IMR-90 (cell line): ENCODE measurements around the gene TBCD. TPM values are rescaled to one million over a fixed set of nuclear protein-coding genes. Genes with fewer than 3 reads are reported as not detected.

Source experiments
- ATAC-seq: fragments of 200-7000 bp; cut with Tn5 transposase; 2 replicates; pipeline ENCODE4 v1.9.1; 2020; ENCODE audit warnings: low read depth, mild to moderate bottlenecking, moderate library complexity
- BruUV-seq: library from RNA; stranded (reverse); fragments of 400-500 nt; replicated peaks from 2 replicates; lab custom pipeline; 2021; lab: Mats Ljungman, UMichigan
- CTCF ChIA-PET: fragments of 300-600 bp; formaldehyde crosslinking; extraction: SDS; loops from one replicate; lab custom pipeline; 2021; ENCODE audit warnings: antibody characterized with exemption; lab: Yijun Ruan, JAX
- POLR2A ChIA-PET: fragments of 300-600 bp; sonication (Branson Sonifier 250); formaldehyde crosslinking; loops from one replicate; lab custom pipeline; 2022; ENCODE audit warnings: antibody characterized with exemption; ENCODE audit not compliant: unreplicated experiment; lab: Charles Lee
- DNase-seq: peaks from one replicate; pipeline ENCODE4 v3.0.0; 2013
- H2AFZ ChIP-seq: replicated peaks from 2 replicates; pipeline ENCODE3; 2013; ENCODE audit warnings: low read length, mild to moderate bottlenecking; ENCODE audit not compliant: poor library complexity
- H2AK5ac ChIP-seq: 2 replicates; pipeline ENCODE4 v1.6.1; 2013; ENCODE audit warnings: low read depth, low read length, inconsistent platforms
- H2AK9ac ChIP-seq: replicated peaks from 2 replicates; pipeline ENCODE3; 2013; ENCODE audit warnings: mild to moderate bottlenecking, low read depth, low read length, moderate library complexity; ENCODE audit not compliant: poor library complexity
- H2BK120ac ChIP-seq: 2 replicates; pipeline ENCODE4 v1.6.1; 2013; ENCODE audit warnings: low read depth, low read length, inconsistent platforms
- H2BK15ac ChIP-seq: 3 replicates; pipeline ENCODE4 v1.6.1; 2013; ENCODE audit warnings: low read depth, low read length, inconsistent platforms
- H2BK20ac ChIP-seq: 2 replicates; pipeline ENCODE4 v1.6.1; 2013; ENCODE audit warnings: low read depth, mild to moderate bottlenecking, inconsistent platforms, low read length, moderate library complexity
- H2BK5ac ChIP-seq: 2 replicates; pipeline ENCODE4 v1.6.1; 2013; ENCODE audit warnings: mild to moderate bottlenecking, low read depth, low read length, inconsistent platforms; ENCODE audit not compliant: poor library complexity, severe bottlenecking
- H3K14ac ChIP-seq: replicated peaks from 2 replicates; pipeline ENCODE4 v1.6.1; 2013; ENCODE audit warnings: low read depth, low read length, inconsistent platforms
- H3K18ac ChIP-seq: 2 replicates; pipeline ENCODE4 v1.6.1; 2013; ENCODE audit warnings: low read depth, low read length, control low read depth
- H3K23ac ChIP-seq: 2 replicates; pipeline ENCODE4 v1.6.1; 2013; ENCODE audit warnings: low read depth, low read length, inconsistent platforms
- H3K27ac ChIP-seq: 2 replicates; pipeline ENCODE4 v1.5.1; 2013; ENCODE audit warnings: mild to moderate bottlenecking, control low read depth, low read length; ENCODE audit not compliant: insufficient read depth
- H3K27me3 ChIP-seq: 2 replicates; pipeline ENCODE4 v1.6.1; 2013; ENCODE audit warnings: low read length; ENCODE audit not compliant: control insufficient read depth, insufficient read depth
- H3K36me3 ChIP-seq: 2 replicates; pipeline ENCODE4 v1.6.1; 2013; ENCODE audit warnings: low read length, mixed read lengths; ENCODE audit not compliant: control insufficient read depth, insufficient read depth
- H3K4ac ChIP-seq: 2 replicates; pipeline ENCODE4 v1.6.1; 2013; ENCODE audit warnings: low read depth, low read length, inconsistent platforms
- H3K4me1 ChIP-seq: 2 replicates; pipeline ENCODE4 v1.6.1; 2013; ENCODE audit warnings: low read length, mixed read lengths; ENCODE audit not compliant: control insufficient read depth, insufficient read depth
- H3K4me2 ChIP-seq: 2 replicates; pipeline ENCODE4 v1.6.1; 2013; ENCODE audit warnings: low read depth, mild to moderate bottlenecking, control low read depth, low read length, moderate library complexity
- H3K4me3 ChIP-seq: 2 replicates; pipeline ENCODE4 v1.5.1; 2013; ENCODE audit warnings: low read depth, mild to moderate bottlenecking, control low read depth, low read length, moderate library complexity; ENCODE audit not compliant: insufficient read depth
- H3K56ac ChIP-seq: 2 replicates; pipeline ENCODE4 v1.6.1; 2013; ENCODE audit warnings: low read length, inconsistent platforms; ENCODE audit not compliant: insufficient read depth; ENCODE audit errors: extremely low read depth
- H3K79me1 ChIP-seq, 2 experiments: 2 replicates each; pipeline ENCODE4 v1.6.1; 2013; ENCODE audit warnings: low read length in 2 of 2, inconsistent platforms in 1 of 2, low read depth in 1 of 2
- H3K9ac ChIP-seq: 2 replicates; pipeline ENCODE4 v1.6.1; 2013; ENCODE audit warnings: low read depth, low read length, control low read depth
- H3K9me1 ChIP-seq: 2 replicates; pipeline ENCODE4 v1.6.1; 2013; ENCODE audit warnings: low read length, inconsistent platforms; ENCODE audit not compliant: insufficient read depth
- H3K9me3 ChIP-seq: 2 replicates; pipeline ENCODE4 v1.6.1; 2013; ENCODE audit warnings: low read length; ENCODE audit not compliant: control insufficient read depth, insufficient read depth
- H4K20me1 ChIP-seq: 2 replicates; pipeline ENCODE4 v1.6.1; 2013; ENCODE audit warnings: low read length, inconsistent platforms; ENCODE audit not compliant: insufficient read depth
- H4K5ac ChIP-seq: 2 replicates; pipeline ENCODE4 v1.6.1; 2013; ENCODE audit warnings: mild to moderate bottlenecking, low read depth, low read length, control low read depth
- H4K8ac ChIP-seq, 2 experiments: 2 replicates each; pipeline ENCODE4 v1.6.1; 2013; ENCODE audit warnings: low read depth in 2 of 2, low read length in 2 of 2, control low read depth in 1 of 2, inconsistent platforms in 1 of 2
- H4K91ac ChIP-seq: 2 replicates; pipeline ENCODE4 v1.6.1; 2013; ENCODE audit warnings: low read depth, low read length, inconsistent platforms; ENCODE audit not compliant: insufficient read depth
- BHLHE40 ChIP-seq: fragments of 150-350 bp; IDR thresholded peaks from 2 replicates; pipeline ENCODE4 v1.6.1; 2016; ENCODE audit warnings: mild to moderate bottlenecking, low read depth, low read length
- CEBPB ChIP-seq: IDR thresholded peaks from 2 replicates; pipeline ENCODE4 v1.6.1; 2012; ENCODE audit warnings: low read depth, low read length, improper control_type of control experiment
- MAFK ChIP-seq: IDR thresholded peaks from 2 replicates; pipeline ENCODE4 v1.6.1; 2012; ENCODE audit warnings: low read depth, low read length, improper control_type of control experiment
- WGBS, 2 experiments: methylation state at CpG; one replicate each; pipeline versions ENCODE4 v1.1.5 to v1.1.7; 2013; ENCODE audit warnings: missing lambda C conversion rate in 2 of 2; ENCODE audit not compliant: insufficient read length in 1 of 2; ENCODE audit errors: extremely low coverage in 2 of 2; 5-methylcytosine and 5-hydroxymethylcytosine counted together
- dilution Hi-C: fragments of 300-500 bp; cut with HindIII; formaldehyde crosslinking; loops from one replicate; pipeline ENCODE4 v1.14.3; 2018; ENCODE audit warnings: low sequenced_read_pairs; ENCODE audit not compliant: unreplicated experiment
- in situ Hi-C: fragments of 300-500 bp; cut with MboI; formaldehyde crosslinking; loops from 3 replicates; pipeline ENCODE4 v1.14.3; 2019; ENCODE audit warnings: low sequenced_read_pairs, inconsistent platforms, mixed read lengths
- intact Hi-C: fragments of 100-400 bp; cut with micrococcal nuclease; formaldehyde crosslinking; loops from 2 replicates; pipeline ENCODE4 v1.10.0; 2022
- polyA plus RNA-seq, 3 experiments: library from polyadenylated mRNA; depleted of rRNA; stranded (reverse); fragments of >200 nt; gene quantifications; 2 replicates each; pipeline ENCODE4 v1.2.3, GENCODE V29; 2012; ENCODE audit warnings: low replicate concordance in 1 of 3
- total RNA-seq: library from RNA; depleted of rRNA; stranded (reverse); fragments of >200 nt; gene quantifications from 2 replicates; pipeline ENCODE4 v1.2.3, GENCODE V29; 2012

TBCD gene
- total and polyA plus RNA-seq, 2 of the 4 experiments (the other 2 are of a cell fraction): 21.9 to 54.5 TPM

DNA sequence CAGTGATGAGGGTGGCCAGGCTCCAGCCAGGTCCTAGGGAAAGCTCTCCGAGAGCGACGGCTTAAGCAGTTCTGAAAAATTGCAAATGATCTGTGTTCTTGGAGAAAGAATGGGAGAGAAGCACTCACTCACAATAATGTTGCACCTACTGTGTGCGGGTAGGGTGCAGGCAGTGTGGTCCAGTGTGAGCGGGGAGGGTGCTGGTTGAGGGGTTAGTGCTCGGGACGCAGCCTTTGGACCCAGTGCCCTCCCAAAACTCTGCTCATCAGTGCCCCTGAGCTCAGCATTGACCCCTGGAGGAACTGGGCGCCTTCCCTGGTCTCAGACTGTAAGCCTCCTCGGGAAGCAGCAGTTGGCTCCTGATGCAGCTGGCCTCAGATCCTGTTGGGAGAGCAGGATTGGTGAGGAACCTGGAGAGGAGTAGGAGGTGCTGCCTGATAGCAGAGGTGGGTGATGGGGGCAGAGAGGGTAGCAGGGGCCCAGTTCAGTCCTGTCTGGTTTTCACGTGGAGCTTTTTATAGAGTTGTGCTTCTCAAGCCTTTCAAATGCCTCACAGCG, 111.6 kb downstream of the TBCD start:
- BruUV-seq: no TSS peak
- H3K23ac ChIP-seq: no peak overlapping the region
- no peak overlapping the region for H4K91ac ChIP-seq
- peak overlapping the region; percentile 13; the same call in 1 of the 2 replicates for H3K4ac ChIP-seq
- no peaks in the 10 kb centered on the region for H3K36me3 ChIP-seq
- peaks cover 35% of the 10 kb centered on the region for H3K9me1 ChIP-seq
- H2AK9ac ChIP-seq: peak overlapping the region; percentile 63
- H2AK5ac ChIP-seq: 0 out of 2 replicates have a peak overlapping the region, but pooled peaks have one; percentile 21
- no peak overlapping the region for H3K56ac ChIP-seq
- CTCF ChIA-PET: interaction anchor here (0.6 to 1.1 kb wide), 4 partner anchors 11 to 100 kb away, joined by 3 to 5 read pairs (median 3); no protein-coding TSS in a partner anchor
- 100% methylated on average over 2 of the region's 11 CpGs; no CpG with 5 or more reads in 1 of the 2 experiments for WGBS, 2 experiments
- H3K9me3 ChIP-seq: no peaks in the 10 kb centered on the region
- peak overlapping the region in 1 of 2 experiments; percentile 6; a peak in 1 of 4 replicates for H4K8ac ChIP-seq
- no peak overlapping the region for H2BK120ac ChIP-seq
- H3K4me3 ChIP-seq: no peak overlapping the region
- DNase-seq (no peak), ATAC-seq (no peak)
- in situ Hi-C loops (no loop called here), dilution Hi-C loops (no loop called here), intact Hi-C loops (no loop called here)
- peaks cover 14 to 70% of the 10 kb centered on the region in 2 experiments for H3K79me1 ChIP-seq
- H3K27me3 ChIP-seq: no peaks in the 10 kb centered on the region
- no peak overlapping the region; the same call in 2 of the 3 replicates for H2BK15ac ChIP-seq
- peak overlapping the region; percentile 48 for H2AFZ ChIP-seq
- no peak overlapping the region for H2BK20ac ChIP-seq
- H3K27ac ChIP-seq: no peak overlapping the region
- no peak overlapping the region for H3K14ac ChIP-seq
- peaks cover 7% of the 10 kb centered on the region for H4K20me1 ChIP-seq
- no peak overlapping the region for H2BK5ac ChIP-seq
- peaks cover 32% of the 10 kb centered on the region for H3K4me1 ChIP-seq
- POLR2A ChIA-PET: no interaction called here
- TF ChIP-seq CEBPB (no peak), BHLHE40 (no peak), MAFK (no peak)
- H3K9ac ChIP-seq: no peak overlapping the region
- H3K18ac ChIP-seq: no peak overlapping the region
- no peak overlapping the region for H3K4me2 ChIP-seq
- H4K5ac ChIP-seq: no peak overlapping the region
